HEK293T (cell line): ENCODE measurements around the gene FRMD5.

Experiments
- BHLHE40 ChIP-seq: fragments of 450-650 bp; IDR thresholded peaks from 2 replicates; pipeline ENCODE4 v1.6.1; 2016; ENCODE audit warnings: mild to moderate bottlenecking, moderate library complexity, borderline replicate concordance
- CTBP1 ChIP-seq: fragments of 450-650 bp; IDR thresholded peaks from 2 replicates; pipeline ENCODE4 v1.6.1; 2016; ENCODE audit warnings: borderline replicate concordance
- ELF4 ChIP-seq: fragments of 450-650 bp; IDR thresholded peaks from 2 replicates; pipeline ENCODE4 v1.6.1; 2017; ENCODE audit warnings: antibody characterized with exemption
- FOXA1 ChIP-seq: fragments of 450-650 bp; IDR thresholded peaks from 2 replicates; pipeline ENCODE4 v1.6.1; 2016; ENCODE audit warnings: mild to moderate bottlenecking
- FOXK2 ChIP-seq: fragments of 450-650 bp; IDR thresholded peaks from 2 replicates; pipeline ENCODE4 v1.6.1; 2016; ENCODE audit warnings: mild to moderate bottlenecking
- FOXM1 ChIP-seq: fragments of 450-650 bp; IDR thresholded peaks from 2 replicates; pipeline ENCODE4 v1.6.1; 2017; ENCODE audit warnings: mild to moderate bottlenecking, borderline replicate concordance
- HDGF ChIP-seq: fragments of 450-650 bp; IDR thresholded peaks from 2 replicates; pipeline ENCODE4 v1.6.1; 2017; ENCODE audit warnings: antibody characterized with exemption, borderline replicate concordance
- L3MBTL2 ChIP-seq: fragments of 450-650 bp; conservative IDR thresholded peaks from 2 replicates; pipeline ENCODE4 v1.6.1; 2016; ENCODE audit warnings: mild to moderate bottlenecking
- NFRKB ChIP-seq: fragments of 450-650 bp; IDR thresholded peaks from 2 replicates; pipeline ENCODE4 v1.6.1; 2016; ENCODE audit warnings: mild to moderate bottlenecking, moderate library complexity
- SP1 ChIP-seq: fragments of 450-650 bp; IDR thresholded peaks from 2 replicates; pipeline ENCODE4 v1.6.1; 2017
- SUZ12 ChIP-seq: fragments of 450-650 bp; IDR thresholded peaks from 2 replicates; pipeline ENCODE4 v1.6.1; 2016; ENCODE audit warnings: mild to moderate bottlenecking
- TARDBP ChIP-seq: fragments of 450-650 bp; IDR thresholded peaks from 2 replicates; pipeline ENCODE4 v1.6.1; 2016
- ZNF384 ChIP-seq: fragments of 450-650 bp; IDR thresholded peaks from 2 replicates; pipeline ENCODE4 v1.6.1; 2016
- TF ChIP-seq, protein P1 (sequence below): fragments of 450-650 bp; IDR thresholded peaks from 2 replicates; pipeline ENCODE4 v1.6.1; 2016

DNA sequence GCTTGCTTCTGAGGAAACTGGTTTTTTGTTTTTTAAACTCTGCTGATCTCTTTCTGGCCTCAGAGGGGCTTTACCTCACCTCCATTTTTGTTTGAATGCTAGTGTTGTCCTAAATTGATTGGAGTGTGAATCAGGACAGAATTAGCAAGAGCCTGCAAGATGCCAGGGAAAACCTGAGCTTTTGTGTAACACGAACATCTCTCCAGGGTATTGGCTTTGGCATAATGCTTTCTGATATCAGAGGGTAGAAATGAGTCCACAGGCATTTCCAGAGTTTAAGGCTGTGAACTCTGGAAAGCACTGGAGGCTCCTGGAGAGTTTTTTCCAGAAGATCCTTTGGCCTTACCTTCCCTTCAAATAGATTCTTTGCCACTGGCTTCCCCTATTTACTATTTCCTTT lies 281.1 kb downstream of the FRMD5 start:
- no peak for TF ChIP-seq SP1
- TF ChIP-seq ZNF384: no peak
- TF ChIP-seq FOXM1: no peak
- TF ChIP-seq L3MBTL2: no peak
- no peak for TF ChIP-seq HDGF
- no peak for TF ChIP-seq FOXA1
- TF ChIP-seq SUZ12: no peak
- no peak for TF ChIP-seq BHLHE40
- no peak for TF ChIP-seq CTBP1
- no peak for TF ChIP-seq TARDBP
- TF ChIP-seq ELF4: no peak
- TF ChIP-seq FOXK2: no peak
- TF ChIP-seq, protein P1, sequence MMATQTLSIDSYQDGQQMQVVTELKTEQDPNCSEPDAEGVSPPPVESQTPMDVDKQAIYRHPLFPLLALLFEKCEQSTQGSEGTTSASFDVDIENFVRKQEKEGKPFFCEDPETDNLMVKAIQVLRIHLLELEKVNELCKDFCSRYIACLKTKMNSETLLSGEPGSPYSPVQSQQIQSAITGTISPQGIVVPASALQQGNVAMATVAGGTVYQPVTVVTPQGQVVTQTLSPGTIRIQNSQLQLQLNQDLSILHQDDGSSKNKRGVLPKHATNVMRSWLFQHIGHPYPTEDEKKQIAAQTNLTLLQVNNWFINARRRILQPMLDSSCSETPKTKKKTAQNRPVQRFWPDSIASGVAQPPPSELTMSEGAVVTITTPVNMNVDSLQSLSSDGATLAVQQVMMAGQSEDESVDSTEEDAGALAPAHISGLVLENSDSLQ: no peak
- no peak for TF ChIP-seq NFRKB
